SH-SY5Y (cell line): ENCODE data around the gene AHRR.

Experiments used
- GATA2 ChIP-seq: IDR thresholded peaks from 2 replicates; pipeline ENCODE4 v1.6.1; 2011; ENCODE audit warnings: mild to moderate bottlenecking, low read depth, low read length
- GATA3 ChIP-seq: IDR thresholded peaks from 2 replicates; pipeline ENCODE4 v1.6.1; 2011; ENCODE audit warnings: low read depth, mild to moderate bottlenecking, low read length, moderate library complexity

The AHRR gene

GRCh38 chr5:402615-403359 lies 81.3 kb downstream of the AHRR start:
- TF ChIP-seq GATA2 (no peak), GATA3 (no peak)

- TF ChIP-seq GATA3: no peak
- no peak for TF ChIP-seq GATA2
Observed at GRCh38 chr5:403995-404394, 82.5 kb downstream of the AHRR start.

- no peak for TF ChIP-seq GATA2
- TF ChIP-seq GATA3: no peak
Observed at GRCh38 chr5:404666-405241, 83.2 kb downstream of the AHRR start.

GRCh38 chr5:405421-405820 lies 83.9 kb downstream of the AHRR start:
- TF ChIP-seq GATA3: no peak
- TF ChIP-seq GATA2: no peak

GRCh38 chr5:406041-406440 lies 84.5 kb downstream of the AHRR start:
- TF ChIP-seq GATA3: no peak
- TF ChIP-seq GATA2: no peak

- TF ChIP-seq GATA2: no peak
Observed at GRCh38 chr5:407051-407450, 85.5 kb downstream of the AHRR start.

GRCh38 chr5:407801-408268 lies 86.3 kb downstream of the AHRR start:
- TF ChIP-seq GATA3: no peak
- TF ChIP-seq GATA2: no peak

- TF ChIP-seq GATA2 (no peak), GATA3 (no peak)
Observed at GRCh38 chr5:410911-411517, 89.5 kb downstream of the AHRR start.

GRCh38 chr5:411728-412127 lies 90.2 kb downstream of the AHRR start:
- TF ChIP-seq GATA2 (no peak), GATA3 (no peak)

- no peak for TF ChIP-seq GATA2
- no peak for TF ChIP-seq GATA3
Observed at GRCh38 chr5:415928-416635, 94.6 kb downstream of the AHRR start.

- TF ChIP-seq GATA3 (no peak), GATA2 (no peak)
Observed at GRCh38 chr5:416636-416960, 95.1 kb downstream of the AHRR start.

GRCh38 chr5:417301-418161 lies 96.0 kb downstream of the AHRR start:
- no peak for TF ChIP-seq GATA2
- TF ChIP-seq GATA3: no peak

- no peak for TF ChIP-seq GATA3
- TF ChIP-seq GATA2: no peak
Observed at GRCh38 chr5:418162-419121, 96.9 kb downstream of the AHRR start.

- no peak for TF ChIP-seq GATA3
- TF ChIP-seq GATA2: no peak
Observed at GRCh38 chr5:419970-420369, 98.5 kb downstream of the AHRR start.
